HT1080 (cell line): Measurements from ENCODE around the gene TUFM. TPM values are rescaled to one million over a fixed set of nuclear protein-coding genes. Genes with fewer than 3 reads are reported as not detected.
"Not testable (repeated sequence)": the region's sequence is repeated elsewhere in the genome, so short reads cannot be mapped to it uniquely, and the experiment has no call there.

ENCODE experiments used
- DNase-seq: peaks from one replicate; pipeline ENCODE4 v3.0.0-alpha.2; 2015; ENCODE audit warnings: low read depth
- polyA plus RNA-seq, 2 experiments: library from polyadenylated mRNA; depleted of rRNA; stranded (reverse); fragments of >200 nt; gene quantifications; 2 replicates each; pipeline ENCODE4 v1.2.3, GENCODE V29; 2015
- total RNA-seq: library from RNA; depleted of rRNA; stranded (reverse); fragments of >200 nt; shearing (Covaris generic); gene quantifications from 2 replicates; pipeline ENCODE4 v1.2.3, GENCODE V29; 2014; rRNA removed

TUFM gene
- total RNA-seq: 390 and 404 TPM in 2 replicates
- 226 and 238 TPM in 2 replicates for polyA plus RNA-seq (2015; cell fraction: cytosol; rRNA removed)
- 270 and 313 TPM in 2 replicates for polyA plus RNA-seq (2015; cell fraction: nucleus; rRNA removed)

GRCh38 chr16:28846080-28846932, at the start of gene TUFM:
TUFM (minus strand) TSS chr16:28846348; CDS start chr16:28846269, 79 bp downstream.
- DNase-seq: peak; percentile 99

GRCh38 chr16:28895609-28896008, 49.5 kb upstream of the TUFM start:
- no peak for DNase-seq

- no peak for DNase-seq
Measured at GRCh38 chr16:28893291-28893690, 47.1 kb upstream of the TUFM start.

GRCh38 chr16:28891964-28892890, 46.1 kb upstream of the TUFM start:
- DNase-seq: no peak

GRCh38 chr16:28890355-28890754, 44.2 kb upstream of the TUFM start:
- DNase-seq: not testable (repeated sequence)

- DNase-seq: no peak
Measured at GRCh38 chr16:28886945-28887344, 40.8 kb upstream of the TUFM start.

- no peak for DNase-seq
Measured at GRCh38 chr16:28884045-28884444, 37.9 kb upstream of the TUFM start.

- DNase-seq: no peak
Measured at GRCh38 chr16:28883221-28883996, 37.3 kb upstream of the TUFM start.

GRCh38 chr16:28882551-28883160, 36.5 kb upstream of the TUFM start:
- no peak for DNase-seq

- DNase-seq: not testable (repeated sequence)
Measured at GRCh38 chr16:28881565-28881964, 35.4 kb upstream of the TUFM start.

- no peak for DNase-seq
Measured at GRCh38 chr16:28880955-28881354, 34.8 kb upstream of the TUFM start.

GRCh38 chr16:28880589-28880915, 34.4 kb upstream of the TUFM start:
- DNase-seq: no peak

- peak; percentile 81 for DNase-seq
Measured at GRCh38 chr16:28879841-28880588, 33.9 kb upstream of the TUFM start.

- no peak for DNase-seq
Measured at GRCh38 chr16:28879261-28879840, 33.2 kb upstream of the TUFM start.

- no peak for DNase-seq
Measured at GRCh38 chr16:28878083-28878926, 32.2 kb upstream of the TUFM start, which contains the start of gene ATP2A1. ATP2A1 (plus strand) TSS chr16:28878488; CDS start chr16:28878672, 184 bp downstream.

- DNase-seq: no peak
Measured at GRCh38 chr16:28877655-28878000, 31.5 kb upstream of the TUFM start.

GRCh38 chr16:28876973-28877654, 31.0 kb upstream of the TUFM start:
- no peak for DNase-seq

GRCh38 chr16:28876019-28876659, 30.0 kb upstream of the TUFM start:
- DNase-seq: no peak
